ENCODE measurements around the gene MCM3AP.

MCM3AP gene

GRCh38 chr21:46196733-46197132 lies 88.7 kb downstream of the MCM3AP start:
- Histone ChIP-seq H3K9me2 (replicated peaks; ENCODE audit: insufficient read depth, low read length) (no peaks in the 10 kb centered on the region), H3K79me2 (ENCODE audit: insufficient read depth, low read length) (no peaks in the 10 kb centered on the region), H3K27me3 (ENCODE audit: low read length) (no peaks in the 10 kb centered on the region), H3K4me3 (ENCODE audit: insufficient read depth, low read length, poor library complexity, severe bottlenecking) (no peak overlapping the region), H3K27ac (ENCODE audit: low read depth, low read length) (no peak overlapping the region), H3F3A (ENCODE audit: insufficient read depth) (no peaks in the 10 kb centered on the region), H2AFZ (ENCODE audit: low read depth, low read length, severe bottlenecking) (no peak overlapping the region), H4K20me1 (ENCODE audit: low read depth, low read length) (no peaks in the 10 kb centered on the region), H3K4me2 (ENCODE audit: low read depth, low read length, poor library complexity, severe bottlenecking) (no peak overlapping the region), H3K9ac (ENCODE audit: low read length) (no peak overlapping the region), H3K9me3 (ENCODE audit: insufficient read depth, low read length) (no peaks in the 10 kb centered on the region), H3K36me3 (ENCODE audit: low read length) (peaks cover 16% of the 10 kb centered on the region)
- TF ChIP-seq EZH2phosphoT487 (conservative IDR thresholded peaks at IDR 0.05; ENCODE audit: low read length) = no peak
- TF ChIP-seq, protein P1, sequence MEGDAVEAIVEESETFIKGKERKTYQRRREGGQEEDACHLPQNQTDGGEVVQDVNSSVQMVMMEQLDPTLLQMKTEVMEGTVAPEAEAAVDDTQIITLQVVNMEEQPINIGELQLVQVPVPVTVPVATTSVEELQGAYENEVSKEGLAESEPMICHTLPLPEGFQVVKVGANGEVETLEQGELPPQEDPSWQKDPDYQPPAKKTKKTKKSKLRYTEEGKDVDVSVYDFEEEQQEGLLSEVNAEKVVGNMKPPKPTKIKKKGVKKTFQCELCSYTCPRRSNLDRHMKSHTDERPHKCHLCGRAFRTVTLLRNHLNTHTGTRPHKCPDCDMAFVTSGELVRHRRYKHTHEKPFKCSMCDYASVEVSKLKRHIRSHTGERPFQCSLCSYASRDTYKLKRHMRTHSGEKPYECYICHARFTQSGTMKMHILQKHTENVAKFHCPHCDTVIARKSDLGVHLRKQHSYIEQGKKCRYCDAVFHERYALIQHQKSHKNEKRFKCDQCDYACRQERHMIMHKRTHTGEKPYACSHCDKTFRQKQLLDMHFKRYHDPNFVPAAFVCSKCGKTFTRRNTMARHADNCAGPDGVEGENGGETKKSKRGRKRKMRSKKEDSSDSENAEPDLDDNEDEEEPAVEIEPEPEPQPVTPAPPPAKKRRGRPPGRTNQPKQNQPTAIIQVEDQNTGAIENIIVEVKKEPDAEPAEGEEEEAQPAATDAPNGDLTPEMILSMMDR (IDR thresholded peaks at IDR 0.05; ENCODE audit: insufficient read depth, low read length, poor library complexity, severe bottlenecking) = no peak

- no peak overlapping the region for H3K9ac ChIP-seq (ENCODE audit: low read length)
- H3K9me3 ChIP-seq (ENCODE audit: insufficient read depth, low read length) = no peaks in the 10 kb centered on the region
- H3K4me2 ChIP-seq (ENCODE audit: low read depth, low read length, poor library complexity, severe bottlenecking) = no peak overlapping the region
- no peak overlapping the region for H3K4me3 ChIP-seq (ENCODE audit: insufficient read depth, low read length, poor library complexity, severe bottlenecking)
- no peak overlapping the region for H2AFZ ChIP-seq (ENCODE audit: low read depth, low read length, severe bottlenecking)
- H3K27ac ChIP-seq (ENCODE audit: low read depth, low read length) = no peak overlapping the region
- no peaks in the 10 kb centered on the region for H3K27me3 ChIP-seq (ENCODE audit: low read length)
- no peaks in the 10 kb centered on the region for H3K79me2 ChIP-seq (ENCODE audit: insufficient read depth, low read length)
- no peaks in the 10 kb centered on the region for H3K9me2 ChIP-seq (replicated peaks; ENCODE audit: insufficient read depth, low read length)
- H3K36me3 ChIP-seq (ENCODE audit: low read length) = peaks cover 16% of the 10 kb centered on the region
- no peaks in the 10 kb centered on the region for H3F3A ChIP-seq (ENCODE audit: insufficient read depth)
- TF ChIP-seq, protein P1 (IDR thresholded peaks at IDR 0.05; ENCODE audit: insufficient read depth, low read length, poor library complexity, severe bottlenecking) = no peak
- no peak for TF ChIP-seq EZH2phosphoT487 (conservative IDR thresholded peaks at IDR 0.05; ENCODE audit: low read length)
- no peaks in the 10 kb centered on the region for H4K20me1 ChIP-seq (ENCODE audit: low read depth, low read length)
These were observed 89.7 kb downstream of the MCM3AP start for GRCh38 chr21:46195595-46196195.

GRCh38 chr21:46194374-46195334 lies 90.8 kb downstream of the MCM3AP start:
- Histone ChIP-seq H2AFZ (ENCODE audit: low read depth, low read length, severe bottlenecking) (no peak overlapping the region), H3F3A (ENCODE audit: insufficient read depth) (no peaks in the 10 kb centered on the region), H3K9me3 (ENCODE audit: insufficient read depth, low read length) (no peaks in the 10 kb centered on the region), H3K27ac (ENCODE audit: low read depth, low read length) (no peak overlapping the region), H4K20me1 (ENCODE audit: low read depth, low read length) (no peaks in the 10 kb centered on the region), H3K4me3 (ENCODE audit: insufficient read depth, low read length, poor library complexity, severe bottlenecking) (no peak overlapping the region), H3K9me2 (replicated peaks; ENCODE audit: insufficient read depth, low read length) (no peaks in the 10 kb centered on the region), H3K79me2 (ENCODE audit: insufficient read depth, low read length) (no peaks in the 10 kb centered on the region), H3K36me3 (ENCODE audit: low read length) (peaks cover 8% of the 10 kb centered on the region), H3K4me2 (ENCODE audit: low read depth, low read length, poor library complexity, severe bottlenecking) (no peak overlapping the region), H3K9ac (ENCODE audit: low read length) (no peak overlapping the region), H3K27me3 (ENCODE audit: low read length) (no peaks in the 10 kb centered on the region)
- TF ChIP-seq, protein P1 (IDR thresholded peaks at IDR 0.05; ENCODE audit: insufficient read depth, low read length, poor library complexity, severe bottlenecking) = no peak
- no peak for TF ChIP-seq EZH2phosphoT487 (conservative IDR thresholded peaks at IDR 0.05; ENCODE audit: low read length)

All from SU-DHL-6 (cell line).